DMS53 treated with DMSO at 0.1 percent for 48 hours (cell line): Measurements from ENCODE around the gene SLITRK6.
A peak's percentile ranks its signal among the peaks of the same experiment; 100 is the strongest.
"Not testable (repeated sequence)": the region's sequence is repeated elsewhere in the genome, so short reads cannot be mapped to it uniquely, and the experiment has no call there.

Source experiments
- DNase-seq: peaks from one replicate; lab custom pipeline; 2025; ENCODE audit not compliant: unreplicated experiment; lab: John Stamatoyannopoulos, UW

The SLITRK6 gene

GRCh38 chr13:85799097-85799582 lies at the start of gene SLITRK6:
SLITRK6 (minus strand) TSS chr13:85799419; CDS start chr13:85796508, 2,911 bp downstream.
- no peak for DNase-seq

GRCh38 chr13:85847012-85847411 lies 47.8 kb upstream of the SLITRK6 start:
- DNase-seq, result no peak

- DNase-seq, result no peak
Observed at GRCh38 chr13:85841427-85841826, 42.2 kb upstream of the SLITRK6 start.

GRCh38 chr13:85833921-85834320 lies 34.7 kb upstream of the SLITRK6 start:
- no peak for DNase-seq

GRCh38 chr13:85828094-85828684 lies 29.0 kb upstream of the SLITRK6 start:
- DNase-seq, result no peak

- DNase-seq, result no peak
Observed at GRCh38 chr13:85825454-85825853, 26.2 kb upstream of the SLITRK6 start.

- no peak for DNase-seq
Observed at GRCh38 chr13:85823832-85824231, 24.6 kb upstream of the SLITRK6 start.

- DNase-seq, result no peak
Observed at GRCh38 chr13:85819513-85819912, 20.3 kb upstream of the SLITRK6 start.

GRCh38 chr13:85816413-85816812 lies 17.2 kb upstream of the SLITRK6 start:
- DNase-seq, result no peak

GRCh38 chr13:85812282-85812681 lies 13.1 kb upstream of the SLITRK6 start:
- no peak for DNase-seq

- DNase-seq, result no peak
Observed at GRCh38 chr13:85808811-85809210, 9.6 kb upstream of the SLITRK6 start.

GRCh38 chr13:85806553-85807175 lies 7.4 kb upstream of the SLITRK6 start:
- peak; percentile 9 for DNase-seq

- no peak for DNase-seq
Observed at GRCh38 chr13:85798556-85798955, 663 bp downstream of the SLITRK6 start.

- DNase-seq, result no peak
Observed at GRCh38 chr13:85797311-85797710, 1.9 kb downstream of the SLITRK6 start.

GRCh38 chr13:85785205-85785604 lies 14.0 kb downstream of the SLITRK6 start:
- no peak for DNase-seq

- DNase-seq, result no peak
Observed at GRCh38 chr13:85772367-85772766, 26.9 kb downstream of the SLITRK6 start.

- DNase-seq, result no peak
Observed at GRCh38 chr13:85771856-85772255, 27.4 kb downstream of the SLITRK6 start.

GRCh38 chr13:85768946-85769345 lies 30.3 kb downstream of the SLITRK6 start:
- no peak for DNase-seq

GRCh38 chr13:85755123-85755522 lies 44.1 kb downstream of the SLITRK6 start:
- no peak for DNase-seq

GRCh38 chr13:85743201-85743770 lies 55.9 kb downstream of the SLITRK6 start:
- DNase-seq, result not testable (repeated sequence)
